GM12872 (cell line): Measurements from ENCODE around the gene KRTAP4-4.
"Not testable (repeated sequence)": the region's sequence is repeated elsewhere in the genome, so short reads cannot be mapped to it uniquely, and the experiment has no call there.

Source experiments
- CTCF ChIP-seq: IDR thresholded peaks from 3 replicates; pipeline ENCODE4 v1.5.1; 2011; ENCODE audit warnings: low read depth, mild to moderate bottlenecking, low read length, moderate library complexity; ENCODE audit not compliant: insufficient read depth

The KRTAP4-4 gene

GRCh38 chr17:41160648-41161047 lies at the start of gene KRTAP4-4:
TSS of gene KRTAP4-4 (minus strand) at chr17:41160748. CDS start at chr17:41160691, 57 bp downstream.
- no peak for TF ChIP-seq CTCF

GRCh38 chr17:41199421-41200078 lies 39.0 kb upstream of the KRTAP4-4 start:
- no peak for TF ChIP-seq CTCF

- no peak for TF ChIP-seq CTCF
Observed at GRCh38 chr17:41196068-41196467, 35.5 kb upstream of the KRTAP4-4 start.

GRCh38 chr17:41190328-41190727 lies 29.8 kb upstream of the KRTAP4-4 start:
- TF ChIP-seq CTCF: no peak

- not testable (repeated sequence) for TF ChIP-seq CTCF
Observed at GRCh38 chr17:41189837-41190318, 29.3 kb upstream of the KRTAP4-4 start, which contains the start of gene KRTAP9-1. TSS of gene KRTAP9-1 (plus strand) at chr17:41189887. CDS start at chr17:41189887, 0 bp downstream.

GRCh38 chr17:41186872-41187271 lies 26.3 kb upstream of the KRTAP4-4 start:
- TF ChIP-seq CTCF: no peak

GRCh38 chr17:41185001-41185400 lies 24.5 kb upstream of the KRTAP4-4 start:
- no peak for TF ChIP-seq CTCF
